GM12865 (cell line): Measurements from ENCODE around the gene ATXN1.

Experiments
- DNase-seq: peaks from one replicate; pipeline ENCODE4 v3.0.0; 2010; ENCODE audit warnings: low read depth
- H3K4me3 ChIP-seq: 2 replicates; pipeline ENCODE4 v1.5.1; 2011; ENCODE audit warnings: mild to moderate bottlenecking, low read depth, low read length, control low read depth
- CTCF ChIP-seq: IDR thresholded peaks from 2 replicates; pipeline ENCODE4 v1.5.1; 2011; ENCODE audit warnings: low read length, control low read depth, low read depth, inconsistent platforms; ENCODE audit not compliant: insufficient read depth; ENCODE audit errors: missing control alignments

ATXN1 gene

GRCh38 chr6:16375206-16375605 is 386.1 kb downstream of the ATXN1 start:
- no peak for DNase-seq
- no peak for TF ChIP-seq CTCF
- H3K4me3 ChIP-seq, result no peak overlapping the region

- H3K4me3 ChIP-seq, result no peak overlapping the region
- no peak for TF ChIP-seq CTCF
- peak; percentile 48 for DNase-seq
Measured at GRCh38 chr6:16374461-16375200, 386.6 kb downstream of the ATXN1 start.

- TF ChIP-seq CTCF, result no peak
- no peak overlapping the region for H3K4me3 ChIP-seq
- DNase-seq, result no peak
Measured at GRCh38 chr6:16374016-16374415, 387.2 kb downstream of the ATXN1 start.

- H3K4me3 ChIP-seq, result no peak overlapping the region
- TF ChIP-seq CTCF, result no peak
- no peak for DNase-seq
Measured at GRCh38 chr6:16372029-16372776, 389.1 kb downstream of the ATXN1 start.

- no peak overlapping the region for H3K4me3 ChIP-seq
- TF ChIP-seq CTCF, result no peak
Measured at GRCh38 chr6:16371401-16371800, 389.9 kb downstream of the ATXN1 start.

GRCh38 chr6:16370943-16371342 is 390.3 kb downstream of the ATXN1 start:
- H3K4me3 ChIP-seq, result no peak overlapping the region
- no peak for DNase-seq
- no peak for TF ChIP-seq CTCF

More at GRCh38 chr6:16371401-16371800, 389.9 kb downstream of the ATXN1 start:
- DNase-seq, result no peak

GRCh38 chr6:16369989-16370388 is 391.3 kb downstream of the ATXN1 start:
- no peak for TF ChIP-seq CTCF
- no peak for DNase-seq
- H3K4me3 ChIP-seq, result no peak overlapping the region
